KMS-11 (cell line): ENCODE measurements around the gene EFNB2.

Experiments
- H2AFZ ChIP-seq: fragments of 200-600 bp; sonication (generic); 2 replicates; pipeline ENCODE4 v1.6.1; 2016; ENCODE audit warnings: antibody characterized with exemption, mixed run types, low read depth
- H3K27ac ChIP-seq: fragments of 200-600 bp; sonication (generic); 2 replicates; pipeline ENCODE4 v1.6.1; 2016; ENCODE audit warnings: mild to moderate bottlenecking, mixed run types
- H3K27me3 ChIP-seq: fragments of 200-600 bp; sonication (generic); 2 replicates; pipeline ENCODE4 v1.6.1; 2017; ENCODE audit warnings: mild to moderate bottlenecking, low read depth, mixed run types, moderate library complexity; ENCODE audit not compliant: insufficient read depth
- H3K36me3 ChIP-seq: fragments of 200-600 bp; sonication (generic); 2 replicates; pipeline ENCODE4 v1.6.1; 2017; ENCODE audit warnings: mild to moderate bottlenecking, mixed run types; ENCODE audit not compliant: insufficient read depth
- H3K4me1 ChIP-seq: fragments of 200-600 bp; sonication (generic); 2 replicates; pipeline ENCODE4 v1.6.1; 2016; ENCODE audit warnings: mild to moderate bottlenecking, low read depth, mixed run types; ENCODE audit not compliant: poor library complexity, severe bottlenecking
- H3K4me2 ChIP-seq: fragments of 200-600 bp; sonication (generic); 2 replicates; pipeline ENCODE4 v1.7.0; 2016; ENCODE audit warnings: mild to moderate bottlenecking, mixed run types
- H3K4me3 ChIP-seq: fragments of 200-600 bp; sonication (generic); IDR thresholded peaks from 2 replicates; pipeline ENCODE4 v1.6.1; 2017; ENCODE audit warnings: low read depth, low read length, mixed read lengths; ENCODE audit not compliant: insufficient read depth
- H3K79me2 ChIP-seq: fragments of 200-600 bp; sonication (generic); 2 replicates; pipeline ENCODE4 v1.6.1; 2016; ENCODE audit warnings: low read depth, mixed run types; ENCODE audit not compliant: insufficient read depth
- H3K9ac ChIP-seq: fragments of 200-600 bp; sonication (generic); 2 replicates; pipeline ENCODE4 v1.6.1; 2016; ENCODE audit warnings: mild to moderate bottlenecking, mixed run types
- H4K20me1 ChIP-seq: fragments of 200-600 bp; sonication (generic); 2 replicates; pipeline ENCODE4 v1.6.1; 2016; ENCODE audit warnings: mild to moderate bottlenecking, mixed run types; ENCODE audit not compliant: insufficient read depth
- CTCF ChIP-seq: fragments of 200-600 bp; sonication (generic); conservative IDR thresholded peaks from 2 replicates; pipeline ENCODE4 v1.6.1; 2017; ENCODE audit warnings: low read depth, mild to moderate bottlenecking, antibody characterized with exemption, low read length, moderate library complexity, mixed read lengths

EFNB2 gene

DNA sequence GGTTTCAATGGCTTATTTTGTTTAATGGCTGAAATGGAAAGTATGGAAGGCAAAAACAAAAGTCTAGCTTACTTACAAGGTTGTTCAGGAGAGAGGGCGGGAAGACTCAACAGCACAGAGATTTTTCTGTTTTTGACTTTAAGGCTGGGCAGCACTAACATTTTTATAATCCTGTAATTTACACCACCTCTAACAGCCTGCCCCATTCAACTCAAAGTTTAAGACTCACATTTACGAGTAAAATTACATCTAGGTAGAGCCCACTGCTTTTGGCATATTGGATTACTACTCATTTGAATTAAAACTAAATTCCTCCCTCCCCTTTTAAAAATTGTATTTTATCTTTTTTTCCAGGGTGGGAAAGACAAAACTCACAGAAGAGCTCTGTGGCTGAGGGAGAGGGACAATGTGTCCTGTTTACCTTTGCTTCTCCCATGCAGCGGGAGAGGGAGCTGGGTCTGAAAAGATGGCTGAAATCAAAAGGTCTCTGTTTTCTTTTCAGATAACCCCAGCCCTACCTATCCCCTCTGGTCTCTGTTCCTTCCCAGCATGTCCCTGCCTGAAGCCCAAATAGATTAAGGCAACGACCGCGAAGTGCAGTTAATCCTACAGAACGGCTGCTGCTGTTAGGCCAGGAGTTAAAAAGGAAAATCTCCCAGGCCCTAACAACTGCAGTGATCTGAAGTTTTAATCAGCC lies 6.6 kb downstream of the EFNB2 start:
- Histone ChIP-seq H3K4me1 (no peaks in the 10 kb centered on the region), H3K27me3 (no peaks in the 10 kb centered on the region), H3K4me3 (no peak overlapping the region), H2AFZ (no peak overlapping the region), H4K20me1 (no peaks in the 10 kb centered on the region), H3K79me2 (no peaks in the 10 kb centered on the region), H3K4me2 (no peak overlapping the region), H3K9ac (no peak overlapping the region), H3K27ac (no peak overlapping the region), H3K36me3 (no peaks in the 10 kb centered on the region)
- no peak for TF ChIP-seq CTCF

- Histone ChIP-seq H2AFZ (no peak overlapping the region), H3K4me2 (no peak overlapping the region), H3K27me3 (no peaks in the 10 kb centered on the region), H3K79me2 (no peaks in the 10 kb centered on the region), H3K4me3 (no peak overlapping the region), H3K36me3 (no peaks in the 10 kb centered on the region), H4K20me1 (no peaks in the 10 kb centered on the region), H3K27ac (no peak overlapping the region), H3K4me1 (no peaks in the 10 kb centered on the region), H3K9ac (no peak overlapping the region)
- no peak for TF ChIP-seq CTCF
Measured at GRCh38 chr13:106527826-106528225, 7.6 kb downstream of the EFNB2 start.

DNA sequence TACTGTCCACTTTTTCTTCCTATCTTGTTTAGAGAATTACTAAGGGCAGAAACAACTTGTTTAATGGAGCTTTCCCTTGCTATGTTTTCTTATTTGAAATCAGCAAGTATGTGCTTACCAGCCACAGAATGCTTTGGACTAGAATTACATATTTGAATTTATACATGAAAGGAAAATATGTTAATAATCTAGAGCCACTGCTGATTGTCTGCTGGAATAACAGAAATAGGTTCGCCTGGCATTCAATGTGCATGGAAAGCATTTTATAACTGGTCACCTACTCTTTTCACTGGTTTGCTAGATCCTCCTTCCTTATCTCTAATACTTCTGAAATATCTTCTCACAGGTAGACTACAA lies 8.0 kb downstream of the EFNB2 start:
- Histone ChIP-seq H3K27ac (no peak overlapping the region), H3K4me2 (no peak overlapping the region), H3K4me1 (no peaks in the 10 kb centered on the region), H2AFZ (no peak overlapping the region), H3K27me3 (no peaks in the 10 kb centered on the region), H3K9ac (no peak overlapping the region), H4K20me1 (no peaks in the 10 kb centered on the region), H3K36me3 (no peaks in the 10 kb centered on the region), H3K4me3 (no peak overlapping the region), H3K79me2 (no peaks in the 10 kb centered on the region)
- no peak for TF ChIP-seq CTCF

DNA sequence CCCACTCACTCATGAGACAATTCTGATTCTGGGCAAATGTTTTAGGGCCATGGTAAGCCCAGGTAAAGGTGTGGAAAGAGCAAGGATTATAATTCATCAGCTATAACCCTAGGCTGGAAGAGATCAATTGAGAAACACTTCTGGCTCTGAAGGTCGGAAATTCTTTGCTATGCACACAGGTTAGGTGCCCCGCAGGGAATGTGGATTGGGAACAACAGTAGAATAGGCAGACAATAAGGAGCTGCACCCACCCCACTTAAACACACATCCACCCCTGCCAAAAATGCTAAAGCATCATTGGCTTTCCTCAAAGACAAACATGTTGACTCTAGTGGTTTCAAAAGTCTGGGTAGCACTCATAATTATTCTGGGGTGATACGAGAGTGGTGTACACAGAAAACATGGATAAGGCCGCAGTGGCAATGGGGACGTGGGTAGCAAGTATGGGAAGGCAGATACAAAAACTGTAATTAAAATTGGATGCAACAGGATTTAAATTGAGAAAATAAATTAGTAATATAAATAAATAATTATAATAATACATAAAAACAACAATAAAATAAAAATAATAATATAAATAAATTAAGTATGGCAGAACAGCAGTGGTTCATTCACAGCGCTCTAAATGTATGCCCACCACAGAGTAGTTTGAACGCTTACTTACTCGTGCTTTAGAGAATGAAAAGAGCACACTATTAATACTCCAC lies 8.6 kb downstream of the EFNB2 start:
- H3K36me3 ChIP-seq, result no peaks in the 10 kb centered on the region
- H3K79me2 ChIP-seq, result no peaks in the 10 kb centered on the region

More for the DNA sequence above, 8.6 kb downstream of the EFNB2 start:
- H2AFZ ChIP-seq, result no peak overlapping the region
- no peaks in the 10 kb centered on the region for H3K27me3 ChIP-seq
- no peaks in the 10 kb centered on the region for H3K4me1 ChIP-seq
- H4K20me1 ChIP-seq, result no peaks in the 10 kb centered on the region
- no peak for TF ChIP-seq CTCF
- H3K4me2 ChIP-seq, result no peak overlapping the region
- no peak overlapping the region for H3K4me3 ChIP-seq
- H3K9ac ChIP-seq, result no peak overlapping the region
- H3K27ac ChIP-seq, result no peak overlapping the region
